WTC11 (cell line): ENCODE measurements around the gene ATG16L1.

ENCODE experiments used
- TF ChIP-seq, protein P1 (sequence below): fragments of 250-450 bp; sonication (Bioruptor Pico); IDR thresholded peaks from 2 replicates; pipeline ENCODE4 v1.8.0; 2021; ENCODE audit warnings: mild to moderate bottlenecking
- TF ChIP-seq, protein P2 (sequence below): fragments of 200-600 bp; IDR thresholded peaks from 2 replicates; pipeline ENCODE4 v1.8.0; 2022; ENCODE audit warnings: antibody characterized with exemption

DNA sequence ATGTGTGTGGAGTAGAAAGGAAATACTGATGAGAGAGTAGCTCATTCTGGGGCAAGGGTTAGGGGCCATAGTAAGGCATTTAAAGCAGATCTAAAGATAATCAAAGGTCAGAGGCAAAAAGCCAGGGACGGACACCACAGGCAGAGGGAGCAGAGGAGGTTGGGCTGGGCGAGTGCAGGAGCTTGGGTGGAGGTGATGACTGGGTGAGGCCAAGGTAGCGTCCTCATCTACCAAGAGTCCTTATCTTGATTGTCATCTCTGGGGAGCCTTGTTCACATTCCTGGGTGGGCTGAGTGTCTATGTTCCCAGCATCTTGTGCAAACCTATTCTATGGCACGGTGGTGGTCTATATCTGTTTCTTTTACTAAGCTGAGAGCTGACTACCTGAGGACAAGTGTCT is 30.1 kb downstream of the ATG16L1 start:
- TF ChIP-seq, protein P1, sequence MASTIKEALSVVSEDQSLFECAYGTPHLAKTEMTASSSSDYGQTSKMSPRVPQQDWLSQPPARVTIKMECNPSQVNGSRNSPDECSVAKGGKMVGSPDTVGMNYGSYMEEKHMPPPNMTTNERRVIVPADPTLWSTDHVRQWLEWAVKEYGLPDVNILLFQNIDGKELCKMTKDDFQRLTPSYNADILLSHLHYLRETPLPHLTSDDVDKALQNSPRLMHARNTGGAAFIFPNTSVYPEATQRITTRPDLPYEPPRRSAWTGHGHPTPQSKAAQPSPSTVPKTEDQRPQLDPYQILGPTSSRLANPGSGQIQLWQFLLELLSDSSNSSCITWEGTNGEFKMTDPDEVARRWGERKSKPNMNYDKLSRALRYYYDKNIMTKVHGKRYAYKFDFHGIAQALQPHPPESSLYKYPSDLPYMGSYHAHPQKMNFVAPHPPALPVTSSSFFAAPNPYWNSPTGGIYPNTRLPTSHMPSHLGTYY (CRISPR knock-in tag): no peak
- TF ChIP-seq, protein P2, sequence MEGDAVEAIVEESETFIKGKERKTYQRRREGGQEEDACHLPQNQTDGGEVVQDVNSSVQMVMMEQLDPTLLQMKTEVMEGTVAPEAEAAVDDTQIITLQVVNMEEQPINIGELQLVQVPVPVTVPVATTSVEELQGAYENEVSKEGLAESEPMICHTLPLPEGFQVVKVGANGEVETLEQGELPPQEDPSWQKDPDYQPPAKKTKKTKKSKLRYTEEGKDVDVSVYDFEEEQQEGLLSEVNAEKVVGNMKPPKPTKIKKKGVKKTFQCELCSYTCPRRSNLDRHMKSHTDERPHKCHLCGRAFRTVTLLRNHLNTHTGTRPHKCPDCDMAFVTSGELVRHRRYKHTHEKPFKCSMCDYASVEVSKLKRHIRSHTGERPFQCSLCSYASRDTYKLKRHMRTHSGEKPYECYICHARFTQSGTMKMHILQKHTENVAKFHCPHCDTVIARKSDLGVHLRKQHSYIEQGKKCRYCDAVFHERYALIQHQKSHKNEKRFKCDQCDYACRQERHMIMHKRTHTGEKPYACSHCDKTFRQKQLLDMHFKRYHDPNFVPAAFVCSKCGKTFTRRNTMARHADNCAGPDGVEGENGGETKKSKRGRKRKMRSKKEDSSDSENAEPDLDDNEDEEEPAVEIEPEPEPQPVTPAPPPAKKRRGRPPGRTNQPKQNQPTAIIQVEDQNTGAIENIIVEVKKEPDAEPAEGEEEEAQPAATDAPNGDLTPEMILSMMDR: no peak
